Measurements from ENCODE around the gene LCA5L. TPM values are rescaled to one million over a fixed set of nuclear protein-coding genes. Genes with fewer than 3 reads are reported as not detected.

LCA5L gene
- total RNA-seq, 2 experiments from 2014 or later: 0.35 to 1.8 TPM

- Histone ChIP-seq H3K9me3 (ENCODE audit: low read length) (no peaks in the 10 kb centered on the region), H3K79me2 (ENCODE audit: insufficient read depth, low read depth, low read length) (no peaks in the 10 kb centered on the region), H3K27ac (ENCODE audit: low read depth, low read length, poor library complexity, severe bottlenecking) (no peak overlapping the region), H3K4me2 (ENCODE audit: low read length) (no peak overlapping the region), H3K4me1 (ENCODE audit: insufficient read depth, low read length, poor library complexity, severe bottlenecking) (peaks cover 17% of the 10 kb centered on the region), H3K4me3 (ENCODE audit: low read depth, low read length, poor library complexity, severe bottlenecking) (no peak overlapping the region), H2AFZ (ENCODE audit: low read length) (no peak overlapping the region), H4K20me1 (ENCODE audit: insufficient read depth, low read length) (no peaks in the 10 kb centered on the region), H3K9me2 (ENCODE audit: insufficient read depth, low read length) (no peaks in the 10 kb centered on the region), H3K36me3 (ENCODE audit: insufficient read depth, low read length) (no peaks in the 10 kb centered on the region)
- DNase-seq (ENCODE audit: low spot score): no peak
- intact Hi-C loops (cut with micrococcal nuclease; ENCODE audit: unreplicated experiment): no loop called here
- CTCF ChIA-PET (ENCODE audit: unreplicated experiment): no interaction called here
- no TSS peak for BruUV-seq (replicated peaks)
- POLR2A ChIA-PET: no interaction called here
- TF ChIP-seq EZH2phosphoT487 (IDR thresholded peaks at IDR 0.05; ENCODE audit: borderline replicate concordance, low read depth, low read length) (no peak), CTCF (conservative IDR thresholded peaks at IDR 0.05; ENCODE audit: low read length) (no peak)
Observed at GRCh38 chr21:39463308-39463707, 17.7 kb upstream of the LCA5L start.

- no TSS peak for BruUV-seq (replicated peaks)
Observed at GRCh38 chr21:39461419-39461818, 15.8 kb upstream of the LCA5L start.

GRCh38 chr21:39456665-39457064 is 11.1 kb upstream of the LCA5L start:
- peaks cover 10% of the 10 kb centered on the region for H3K4me1 ChIP-seq (ENCODE audit: insufficient read depth, low read length, poor library complexity, severe bottlenecking)
- H3K9me3 ChIP-seq (ENCODE audit: low read length): no peaks in the 10 kb centered on the region
- H3K79me2 ChIP-seq (ENCODE audit: insufficient read depth, low read depth, low read length): no peaks in the 10 kb centered on the region
- no peak overlapping the region for H3K4me2 ChIP-seq (ENCODE audit: low read length)
- no peaks in the 10 kb centered on the region for H4K20me1 ChIP-seq (ENCODE audit: insufficient read depth, low read length)
- H3K4me3 ChIP-seq (ENCODE audit: low read depth, low read length, poor library complexity, severe bottlenecking): no peak overlapping the region
- ChIA-PET CTCF (ENCODE audit: unreplicated experiment) (no interaction called here), POLR2A (no interaction called here)
- no TSS peak for BruUV-seq (replicated peaks)
- intact Hi-C loops (cut with micrococcal nuclease; ENCODE audit: unreplicated experiment): no loop called here
- no peak overlapping the region for H3K27ac ChIP-seq (ENCODE audit: low read depth, low read length, poor library complexity, severe bottlenecking)
- no peak overlapping the region for H2AFZ ChIP-seq (ENCODE audit: low read length)
- no peaks in the 10 kb centered on the region for H3K9me2 ChIP-seq (ENCODE audit: insufficient read depth, low read length)
- H3K36me3 ChIP-seq (ENCODE audit: insufficient read depth, low read length): no peaks in the 10 kb centered on the region
- DNase-seq (ENCODE audit: low spot score): no peak
- TF ChIP-seq CTCF (conservative IDR thresholded peaks at IDR 0.05; ENCODE audit: low read length) (no peak; the same call in 1 of the 2 replicates), EZH2phosphoT487 (IDR thresholded peaks at IDR 0.05; ENCODE audit: borderline replicate concordance, low read depth, low read length) (no peak)

More at GRCh38 chr21:39461419-39461818, 15.8 kb upstream of the LCA5L start:
- Histone ChIP-seq H3K9me3 (ENCODE audit: low read length) (no peaks in the 10 kb centered on the region), H3K27ac (ENCODE audit: low read depth, low read length, poor library complexity, severe bottlenecking) (peak overlapping the region; percentile 28), H3K4me3 (ENCODE audit: low read depth, low read length, poor library complexity, severe bottlenecking) (no peak overlapping the region), H4K20me1 (ENCODE audit: insufficient read depth, low read length) (no peaks in the 10 kb centered on the region), H2AFZ (ENCODE audit: low read length) (peak overlapping the region; percentile 70; the same call in 1 of the 2 replicates), H3K4me2 (ENCODE audit: low read length) (peak overlapping the region; percentile 28), H3K36me3 (ENCODE audit: insufficient read depth, low read length) (no peaks in the 10 kb centered on the region), H3K4me1 (ENCODE audit: insufficient read depth, low read length, poor library complexity, severe bottlenecking) (peaks cover 17% of the 10 kb centered on the region), H3K79me2 (ENCODE audit: insufficient read depth, low read depth, low read length) (no peaks in the 10 kb centered on the region), H3K9me2 (ENCODE audit: insufficient read depth, low read length) (no peaks in the 10 kb centered on the region)
- ChIA-PET POLR2A (interaction anchor here (0.7 to 1.7 kb wide), 3 partner anchors 8 to 17 kb away, joined by 3 to 7 read pairs (median 3); no protein-coding TSS in a partner anchor), CTCF (ENCODE audit: unreplicated experiment) (no interaction called here)
- no peak for TF ChIP-seq CTCF (conservative IDR thresholded peaks at IDR 0.05; ENCODE audit: low read length)
- DNase-seq (ENCODE audit: low spot score): peak; percentile 68
- intact Hi-C loops (cut with micrococcal nuclease; ENCODE audit: unreplicated experiment): no loop called here

Measured in OCI-LY7 (cell line).